CD14-positive monocyte (primary cell): ENCODE data around the gene TRAPPC4. TPM values are rescaled to one million over a fixed set of nuclear protein-coding genes. Genes with fewer than 3 reads are reported as not detected.

Source experiments
- DNase-seq, 3 donors: peaks; one replicate each; pipeline ENCODE4 v3.0.0-alpha.2; 2011 to 2022
- H2AFZ ChIP-seq: 2 replicates; pipeline ENCODE4 v1.6.0; 2012; ENCODE audit warnings: mild to moderate bottlenecking, low read depth, low read length, inconsistent platforms; ENCODE audit not compliant: insufficient read depth, poor library complexity, severe bottlenecking
- H3K27ac ChIP-seq, 2 donors: 1 replicate in 1 of 2; 2 replicates in 1 of 2; pipeline ENCODE4 v1.5.1; 2012 to 2013; ENCODE audit warnings: low read length in 2 of 2, control low read depth in 1 of 2, inconsistent platforms in 1 of 2, low read depth in 1 of 2, mild to moderate bottlenecking in 1 of 2
- H3K27me3 ChIP-seq, 2 donors: one replicate each; pipeline versions ENCODE4 v1.6.0 to v1.6.1; 2011 to 2013; ENCODE audit warnings: low read length in 2 of 2; ENCODE audit not compliant: control insufficient read depth in 2 of 2, insufficient read depth in 2 of 2
- H3K36me3 ChIP-seq, 2 donors: replicated peaks in 1 of 2; 1 replicate in 1 of 2; 2 replicates in 1 of 2; pipeline versions ENCODE4 v1.5.1 to v1.6.1; 2012 to 2013; ENCODE audit warnings: low read length in 2 of 2, control low read depth in 1 of 2, inconsistent platforms in 1 of 2, mild to moderate bottlenecking in 1 of 2; ENCODE audit not compliant: insufficient read depth in 2 of 2, control insufficient read depth in 1 of 2
- H3K4me1 ChIP-seq, 2 donors: 1 replicate in 1 of 2; 2 replicates in 1 of 2; pipeline versions ENCODE4 v1.5.1 to v1.6.1; 2012 to 2013; ENCODE audit warnings: low read length in 2 of 2, control low read depth in 1 of 2, inconsistent platforms in 1 of 2, mild to moderate bottlenecking in 1 of 2, moderate library complexity in 1 of 2; ENCODE audit not compliant: insufficient read depth in 2 of 2, control insufficient read depth in 1 of 2
- H3K4me2 ChIP-seq: replicated peaks from 2 replicates; pipeline ENCODE3; 2012; ENCODE audit warnings: low read length, moderate library complexity, mild to moderate bottlenecking; ENCODE audit not compliant: poor library complexity, severe bottlenecking; ENCODE audit errors: extremely low read depth
- H3K4me3 ChIP-seq, 3 experiments: fragments of 200-600 bp in 1 of 3; sonication (generic) in 1 of 3; replicated peaks in 1 of 3; 1 replicate in 2 of 3; 2 replicates in 1 of 3; pipeline ENCODE4 v1.5.1; 2011 to 2013; ENCODE audit warnings: low read length in 3 of 3, mild to moderate bottlenecking in 3 of 3, control low read depth in 2 of 3, low read depth in 2 of 3, inconsistent platforms in 1 of 3, moderate library complexity in 1 of 3
- H3K79me2 ChIP-seq: 2 replicates; pipeline ENCODE4 v1.6.0; 2012; ENCODE audit warnings: mild to moderate bottlenecking, control low read depth, inconsistent platforms, low read length, moderate library complexity; ENCODE audit not compliant: insufficient read depth
- H3K9ac ChIP-seq: 2 replicates; pipeline ENCODE4 v1.6.0; 2017; ENCODE audit warnings: low read length, mild to moderate bottlenecking; ENCODE audit not compliant: insufficient read depth, poor library complexity, severe bottlenecking
- H3K9me3 ChIP-seq, 2 donors: replicated peaks in 1 of 2; 1 replicate in 1 of 2; 2 replicates in 1 of 2; pipeline versions ENCODE4 v1.5.1 to v1.6.1; 2012 to 2013; ENCODE audit warnings: low read length in 2 of 2, control low read depth in 1 of 2; ENCODE audit not compliant: control insufficient read depth in 1 of 2, insufficient read depth in 1 of 2
- H4K20me1 ChIP-seq: 2 replicates; pipeline ENCODE4 v1.6.0; 2012; ENCODE audit warnings: mild to moderate bottlenecking, low read length, control low read depth, moderate library complexity; ENCODE audit not compliant: insufficient read depth
- H3K27ac Mint-ChIP-seq, 7 donors: one replicate each; pipeline ENCODE4 v1.8.0; 2020; ENCODE audit warnings: mild to moderate bottlenecking in 7 of 7, mixed read lengths in 7 of 7, moderate library complexity in 6 of 7, inconsistent platforms in 2 of 7
- H3K27me3 Mint-ChIP-seq, 3 donors: one replicate each; pipeline ENCODE4 v1.8.0; 2021 to 2022; ENCODE audit warnings: low read depth in 3 of 3, mild to moderate bottlenecking in 3 of 3, mixed read lengths in 3 of 3, moderate library complexity in 3 of 3, inconsistent platforms in 1 of 3
- H3K36me3 Mint-ChIP-seq, 2 donors: one replicate each; pipeline ENCODE4 v1.8.0; 2020; ENCODE audit warnings: mixed read lengths in 2 of 2, inconsistent platforms in 1 of 2, mild to moderate bottlenecking in 1 of 2
- H3K4me1 Mint-ChIP-seq: one replicate; pipeline ENCODE4 v1.8.0; 2020; ENCODE audit warnings: mild to moderate bottlenecking, mixed read lengths
- H3K4me3 Mint-ChIP-seq, 2 donors: one replicate each; pipeline ENCODE4 v1.8.0; 2020; ENCODE audit warnings: mild to moderate bottlenecking in 2 of 2, mixed read lengths in 2 of 2, moderate library complexity in 1 of 2
- H3K9me3 Mint-ChIP-seq, 7 donors: one replicate each; pipeline ENCODE4 v1.8.0; 2020 to 2022; ENCODE audit warnings: mixed read lengths in 7 of 7, mild to moderate bottlenecking in 6 of 7, moderate library complexity in 6 of 7, inconsistent platforms in 2 of 7
- CTCF ChIP-seq: fragments of 200-600 bp; IDR thresholded peaks from one replicate; pipeline ENCODE4 v1.8.0; 2022; ENCODE audit warnings: antibody characterized with exemption, mild to moderate bottlenecking
- WGBS: methylation state at CpG from one replicate; pipeline ENCODE4 v1.1.5; 2013; ENCODE audit warnings: missing lambda C conversion rate; ENCODE audit not compliant: insufficient coverage; 5-methylcytosine and 5-hydroxymethylcytosine counted together
- intact Hi-C, 2 donors: fragments of 100-400 bp; cut with micrococcal nuclease; formaldehyde crosslinking; loops; one replicate each; pipeline versions ENCODE4 v1.15.0 to v1.15.1; 2023
- polyA plus RNA-seq, 3 donors: library from polyadenylated mRNA; depleted of rRNA in 1 of 3; unstranded in 2 of 3; stranded (reverse) in 1 of 3; fragments of 300-500 nt in 2 of 3; fragments of >200 nt in 1 of 3; fragmentation: Illumina TruSeq in 2 of 3; gene quantifications; 1 replicate in 2 of 3; 2 replicates in 1 of 3; pipeline ENCODE4 v1.2.3, GENCODE V29; 2012 to 2021

Gene TRAPPC4
- polyA plus RNA-seq, 3 donors: 46.9 to 54.5 (median 50.0) TPM

GRCh38 chr11:119029069-119029339, 10.4 kb downstream of the TRAPPC4 start:
- Histone ChIP-seq H3K4me3 (no peak overlapping the region), H4K20me1 (no peaks in the 10 kb centered on the region), H3K9me3 (no peaks in the 10 kb centered on the region), H3K79me2 (peaks cover 3% of the 10 kb centered on the region), H3K27me3 (no peaks in the 10 kb centered on the region), H2AFZ (peak overlapping the region; percentile 100), H3K27ac (no peak overlapping the region), H3K9ac (no peak overlapping the region), H3K4me1 (peaks cover 8 to 15% of the 10 kb centered on the region in 2 donors), H3K36me3 (peaks cover 16 to 26% of the 10 kb centered on the region in 2 donors), H3K4me2 (no peak overlapping the region)
- Mint-ChIP-seq H3K27ac (peak overlapping the region in 2 of 7 donors; percentile 3 to 13), H3K4me3 (no peak overlapping the region), H3K27me3 (no peaks in the 10 kb centered on the region), H3K4me1 (peaks cover 16% of the 10 kb centered on the region), H3K36me3 (peaks cover 24 to 26% of the 10 kb centered on the region in 2 donors), H3K9me3 (no peaks in the 10 kb centered on the region)
- DNase-seq: no peak
- no peak for TF ChIP-seq CTCF
- intact Hi-C loops: no loop called here
- WGBS: 100% methylated on average over 1 of the region's 1 CpG

DNA sequence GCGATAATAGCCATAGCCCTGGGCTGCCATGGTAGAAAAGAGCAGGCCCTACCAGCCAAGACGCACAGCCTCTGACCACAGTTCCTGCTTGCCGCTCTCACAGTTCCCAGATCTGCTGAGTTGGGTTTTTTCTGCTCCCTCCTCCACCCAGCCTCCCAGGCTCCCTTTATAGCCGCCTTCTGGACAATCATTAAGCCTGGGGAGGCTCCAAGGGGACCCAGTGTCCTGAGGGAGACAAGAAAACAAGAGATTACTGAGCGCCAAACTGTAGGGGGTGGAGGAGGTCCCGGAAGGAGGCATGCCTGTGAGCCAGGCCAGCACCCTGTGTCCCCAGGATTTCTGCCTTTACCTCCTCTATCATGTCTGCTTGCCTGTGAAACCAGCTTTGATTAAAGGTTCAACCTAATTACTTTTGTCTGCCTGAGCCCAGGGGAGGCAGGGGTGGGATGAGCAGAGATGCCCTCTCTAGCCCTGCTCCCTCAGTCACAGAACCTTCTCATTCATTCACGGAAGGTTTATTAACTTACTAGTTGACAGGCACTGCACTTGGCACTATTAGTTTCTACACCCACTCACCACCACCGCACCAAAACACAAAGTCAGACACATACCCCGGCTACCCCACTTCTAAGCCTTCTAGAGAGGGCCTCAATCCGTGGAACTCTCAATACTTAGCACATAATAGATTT, 10.9 kb downstream of the TRAPPC4 start:
- no peak for DNase-seq
- peaks cover 16% of the 10 kb centered on the region for H3K4me1 Mint-ChIP-seq
- Histone ChIP-seq H3K9me3 (no peaks in the 10 kb centered on the region), H3K27me3 (no peaks in the 10 kb centered on the region), H3K36me3 (peaks cover 11 to 21% of the 10 kb centered on the region in 2 donors), H3K27ac (no peak overlapping the region), H3K9ac (peak overlapping the region; percentile 59), H3K79me2 (peaks cover 3% of the 10 kb centered on the region), H2AFZ (peak overlapping the region; percentile 100), H4K20me1 (no peaks in the 10 kb centered on the region), H3K4me1 (peaks cover 8 to 15% of the 10 kb centered on the region in 2 donors), H3K4me2 (peak overlapping the region; percentile 99), H3K4me3 (peak overlapping the region in 1 of 3 experiments; percentile 97)
- H3K36me3 Mint-ChIP-seq: peaks cover 20 to 22% of the 10 kb centered on the region in 2 donors
- 55% methylated on average over 7 of the region's 10 CpGs for WGBS
- H3K9me3 Mint-ChIP-seq: no peaks in the 10 kb centered on the region
- intact Hi-C loops: loop anchor here (1.0 to 5.0 kb wide), 3 partner anchors 9 to 32 kb away; partner anchors contain the start of genes CENATAC (in 1 of the 2) and HYOU1 (in 1 of the 2)
- peak overlapping the region; percentile 81 to 85 for H3K4me3 Mint-ChIP-seq
- TF ChIP-seq CTCF: no peak
- peak overlapping the region in 2 of 7 donors; percentile 13 to 63 for H3K27ac Mint-ChIP-seq
- no peaks in the 10 kb centered on the region for H3K27me3 Mint-ChIP-seq
